ENCODE data around the gene UBE2G1. TPM values are rescaled to one million over a fixed set of nuclear protein-coding genes. Genes with fewer than 3 reads are reported as not detected.

Gene UBE2G1
- total RNA-seq, 1 donor from 2014 or later, result 71.6 TPM

Other genes starting within 250 kb of the UBE2G1 start
- gene ZZEF1, start 223.6 kb downstream of the UBE2G1 start, total RNA-seq, result 64.2 and 66.0 TPM in 2 replicates
- 6.2 and 7.0 TPM in 2 replicates for gene CYB5D2, start 223.5 kb downstream of the UBE2G1 start, total RNA-seq
- 85.3 and 90.9 TPM in 2 replicates for gene ANKFY1, start 102.7 kb downstream of the UBE2G1 start, total RNA-seq
- 5.3 and 6.6 TPM in 2 replicates for gene SPNS3, start 67.3 kb upstream of the UBE2G1 start, total RNA-seq
- 0.24 and 0.47 TPM in 2 replicates for gene SPNS2, start 132.2 kb upstream of the UBE2G1 start, total RNA-seq
- 87.3 and 90.1 TPM in 2 replicates for gene MYBBP1A, start 188.7 kb upstream of the UBE2G1 start, total RNA-seq
- not detected in 2 replicates for gene GGT6, start 193.9 kb upstream of the UBE2G1 start, total RNA-seq
- gene SMTNL2, start 217.9 kb upstream of the UBE2G1 start, total RNA-seq, result not detected in 2 replicates

All from T-helper 1 cell treated with Interleukin-12 subunit alpha and Interleukin-12 subunit beta and Interleukin-4 antibody, amounts not matched to agents 30 ng/mL and 1 ng/mL, for 36 hours (primary cell).